A549 (cell line): ENCODE measurements around the gene MOV10L1. TPM values are rescaled to one million over a fixed set of nuclear protein-coding genes. Genes with fewer than 3 reads are reported as not detected.

ENCODE experiments used
- ATAC-seq, 2 experiments: fragments of 200-7000 bp in 1 of 2; fragments of >200 bp in 1 of 2; cut with Nextera tagmentation in 1 of 2; cut with Tn5 transposase in 1 of 2; 3 replicates each; pipeline versions ENCODE4 v1.8.0 to v1.9.1; 2018 to 2020; ENCODE audit warnings: mild to moderate bottlenecking in 1 of 2, moderate library complexity in 1 of 2
- CTCF ChIA-PET: fragments of 300-600 bp; sonication (Branson Sonifier 250); formaldehyde crosslinking; extraction: SDS; loops from one replicate; lab custom pipeline; 2021; ENCODE audit warnings: antibody characterized with exemption, inconsistent platforms; lab: Yijun Ruan, JAX
- POLR2A ChIA-PET: fragments of 350-600 bp; formaldehyde crosslinking; extraction: SDS; loops from one replicate; lab custom pipeline; 2021; ENCODE audit warnings: antibody characterized with exemption, inconsistent platforms; lab: Yijun Ruan, JAX
- DNase-seq, 2 experiments: peaks; one replicate each; pipeline versions ENCODE4 v3.0.0 to v3.0.0-alpha.2; 2011 to 2016; ENCODE audit warnings: low read depth in 1 of 2, low spot score in 1 of 2
- FAIRE-seq: peaks from 2 replicates; lab custom pipeline; 2011; peaks lifted over from hg19 to GRCh38; lab: Jason Lieb, UNC
- H3K27ac ChIP-seq, 2 experiments: fragments of >200 bp; sonication (Bioruptor Twin); formaldehyde crosslinking; 3 replicates each; pipeline ENCODE4 v1.5.1; 2016 to 2017
- H3K4me1 ChIP-seq: fragments of >200 bp; sonication (Bioruptor Twin); formaldehyde crosslinking; 3 replicates; pipeline ENCODE4 v1.6.1; 2016
- H3K4me2 ChIP-seq: fragments of >200 bp; sonication (Bioruptor Twin); formaldehyde crosslinking; 3 replicates; pipeline ENCODE4 v1.6.1; 2016
- H3K4me3 ChIP-seq: fragments of >200 bp; sonication (Bioruptor Twin); formaldehyde crosslinking; 3 replicates; pipeline ENCODE4 v1.5.1; 2016
- H3K9me3 ChIP-seq: fragments of >200 bp; sonication (Bioruptor Twin); formaldehyde crosslinking; 3 replicates; pipeline ENCODE4 v1.6.1; 2016
- CBX2 ChIP-seq: fragments of 200-600 bp; sonication (generic); IDR thresholded peaks from 2 replicates; pipeline ENCODE4 v1.6.1; 2016; ENCODE audit warnings: low read depth, mild to moderate bottlenecking, borderline replicate concordance
- CHD2 ChIP-seq: fragments of 150-350 bp; IDR thresholded peaks from 2 replicates; pipeline ENCODE4 v1.6.1; 2014; ENCODE audit warnings: low read length; ENCODE audit not compliant: partially characterized antibody
- CHD4 ChIP-seq: fragments of 200-600 bp; sonication (generic); IDR thresholded peaks from 2 replicates; pipeline ENCODE4 v1.6.1; 2016; ENCODE audit warnings: antibody characterized with exemption, mild to moderate bottlenecking, borderline replicate concordance
- EHF ChIP-seq: fragments of 250-450 bp; sonication (Bioruptor Pico); IDR thresholded peaks from 2 replicates; pipeline ENCODE4 v1.5.0; 2020; ENCODE audit warnings: mild to moderate bottlenecking
- ESRRA ChIP-seq: fragments of 150-350 bp; IDR thresholded peaks from 2 replicates; pipeline ENCODE4 v1.6.1; 2014; ENCODE audit warnings: mild to moderate bottlenecking, low read length, borderline replicate concordance
- FOXS1 ChIP-seq: fragments of 250-450 bp; sonication (Bioruptor Pico); IDR thresholded peaks from 2 replicates; pipeline ENCODE4 v1.5.0; 2020; ENCODE audit warnings: mild to moderate bottlenecking, moderate library complexity
- GATA3 ChIP-seq: IDR thresholded peaks from 2 replicates; pipeline ENCODE4 v1.6.1; 2012; ENCODE audit warnings: borderline replicate concordance
- HOXA7 ChIP-seq: fragments of 250-450 bp; sonication (Bioruptor Pico); IDR thresholded peaks from 2 replicates; pipeline ENCODE4 v1.5.0; 2020; ENCODE audit warnings: mild to moderate bottlenecking, moderate library complexity
- KDM1A ChIP-seq: fragments of 200-600 bp; sonication (generic); IDR thresholded peaks from 2 replicates; pipeline ENCODE4 v1.6.1; 2016; ENCODE audit warnings: low read depth, mild to moderate bottlenecking
- MYC ChIP-seq: IDR thresholded peaks from 2 replicates; pipeline ENCODE4 v1.6.1; 2012; ENCODE audit warnings: mild to moderate bottlenecking, inconsistent platforms, low read length, improper control_type of control experiment, borderline replicate concordance
- POLR2A ChIP-seq: IDR thresholded peaks from 2 replicates; pipeline ENCODE4 v1.6.1; 2012; ENCODE audit warnings: mild to moderate bottlenecking, low read length
- POLR2AphosphoS2 ChIP-seq: conservative IDR thresholded peaks from 2 replicates; pipeline ENCODE4 v1.6.1; 2012; ENCODE audit warnings: low read length, improper control_type of control experiment, inconsistent platforms
- RAD21 ChIP-seq, 2 experiments: fragments of >200 bp in 1 of 2; sonication (Bioruptor Twin) in 1 of 2; formaldehyde crosslinking in 1 of 2; IDR thresholded peaks in 1 of 2; conservative IDR thresholded peaks in 1 of 2; 2 replicates in 1 of 2; 3 replicates in 1 of 2; pipeline ENCODE4 v1.6.1; 2012 to 2018; ENCODE audit warnings: inconsistent platforms in 1 of 2
- RARB ChIP-seq: fragments of 250-450 bp; sonication (Bioruptor Pico); IDR thresholded peaks from 2 replicates; pipeline ENCODE4 v1.8.0; 2021; ENCODE audit warnings: mild to moderate bottlenecking, moderate library complexity
- TFCP2L1 ChIP-seq: fragments of 250-450 bp; sonication (Bioruptor Pico); IDR thresholded peaks from 2 replicates; pipeline ENCODE4 v1.5.0; 2021; ENCODE audit warnings: mild to moderate bottlenecking
- ZSCAN20 ChIP-seq: fragments of 250-450 bp; sonication (Bioruptor Pico); IDR thresholded peaks from 2 replicates; pipeline ENCODE4 v1.8.0; 2022; ENCODE audit warnings: mild to moderate bottlenecking, moderate library complexity
- WGBS: methylation state at CpG from one replicate; pipeline ENCODE4 v1.1.6; 2017; ENCODE audit errors: missing lambda C conversion rate; 5-methylcytosine and 5-hydroxymethylcytosine counted together
- polyA plus RNA-seq, 4 experiments: library from polyadenylated mRNA; depleted of rRNA in 3 of 4; stranded (reverse); fragments of >200 nt; fragmentation: RNase III in 1 of 4; extraction: RNeasy Plus Mini Kit Qiagen cat#74134 plus additional on column Dnase treatment in 1 of 4; gene quantifications; 2 replicates in 3 of 4; 3 replicates in 1 of 4; pipeline ENCODE4 v1.2.3, GENCODE V29; 2011 to 2017
- TF ChIP-seq, protein P1 (sequence below): fragments of 250-450 bp; sonication (Bioruptor Pico); IDR thresholded peaks from 2 replicates; pipeline ENCODE4 v1.5.0; 2020; ENCODE audit warnings: low read depth, mild to moderate bottlenecking, moderate library complexity
- TF ChIP-seq, protein P2 (sequence below): fragments of 150-350 bp; IDR thresholded peaks from 2 replicates; pipeline ENCODE4 v1.6.1; 2014; ENCODE audit warnings: low read depth, mild to moderate bottlenecking, low read length
- TF ChIP-seq, protein P3 (sequence below): IDR thresholded peaks from 2 replicates; pipeline ENCODE4 v1.6.1; 2012; ENCODE audit warnings: low read depth, borderline replicate concordance
- TF ChIP-seq, protein P4 (sequence below): fragments of 450-650 bp; IDR thresholded peaks from 2 replicates; pipeline ENCODE4 v1.6.1; 2014; ENCODE audit warnings: antibody characterized with exemption
- TF ChIP-seq, protein P5 (sequence below): fragments of 200-600 bp; sonication (generic); IDR thresholded peaks from 2 replicates; pipeline ENCODE4 v1.6.1; 2016; ENCODE audit warnings: antibody characterized with exemption, mild to moderate bottlenecking, moderate library complexity

MOV10L1 gene
- polyA plus RNA-seq, 2 of the 4 experiments (the other 2 are of a cell fraction), result 0.04 TPM

DNA sequence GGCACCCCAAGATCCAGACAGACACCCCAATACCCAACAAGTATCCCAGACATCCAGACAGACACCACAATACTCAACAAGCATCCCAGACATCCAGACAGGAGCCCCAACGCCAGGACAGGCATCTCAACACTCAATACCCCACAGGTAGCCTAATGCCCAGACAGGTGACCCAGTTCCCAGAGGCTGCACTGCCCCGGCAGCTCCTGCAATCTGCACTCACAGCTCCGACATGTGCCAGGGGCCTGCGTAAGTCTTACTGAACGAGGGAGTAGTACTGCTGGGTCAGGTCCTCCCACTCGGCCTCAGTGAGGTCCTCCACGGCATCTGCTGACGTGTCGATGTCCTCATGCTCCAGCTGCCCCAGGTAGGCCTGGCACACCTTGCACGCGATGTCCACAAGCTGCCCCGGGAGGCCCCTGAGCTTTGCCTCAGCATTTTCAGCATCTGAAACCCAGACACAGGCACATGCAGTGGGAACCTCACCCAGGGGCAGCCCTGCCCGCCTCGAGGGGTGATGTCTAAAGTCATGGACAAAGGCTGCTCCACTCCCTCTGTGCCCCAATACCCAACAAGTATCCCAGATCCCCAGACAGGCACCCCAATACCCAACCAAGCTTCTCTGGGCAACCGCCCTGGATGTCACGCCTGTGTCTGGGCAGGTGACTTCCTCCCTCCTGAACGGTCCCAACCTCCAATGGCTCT lies 48.3 kb upstream of the MOV10L1 start:
- FAIRE-seq (no peak), ATAC-seq (no peak)

DNA sequence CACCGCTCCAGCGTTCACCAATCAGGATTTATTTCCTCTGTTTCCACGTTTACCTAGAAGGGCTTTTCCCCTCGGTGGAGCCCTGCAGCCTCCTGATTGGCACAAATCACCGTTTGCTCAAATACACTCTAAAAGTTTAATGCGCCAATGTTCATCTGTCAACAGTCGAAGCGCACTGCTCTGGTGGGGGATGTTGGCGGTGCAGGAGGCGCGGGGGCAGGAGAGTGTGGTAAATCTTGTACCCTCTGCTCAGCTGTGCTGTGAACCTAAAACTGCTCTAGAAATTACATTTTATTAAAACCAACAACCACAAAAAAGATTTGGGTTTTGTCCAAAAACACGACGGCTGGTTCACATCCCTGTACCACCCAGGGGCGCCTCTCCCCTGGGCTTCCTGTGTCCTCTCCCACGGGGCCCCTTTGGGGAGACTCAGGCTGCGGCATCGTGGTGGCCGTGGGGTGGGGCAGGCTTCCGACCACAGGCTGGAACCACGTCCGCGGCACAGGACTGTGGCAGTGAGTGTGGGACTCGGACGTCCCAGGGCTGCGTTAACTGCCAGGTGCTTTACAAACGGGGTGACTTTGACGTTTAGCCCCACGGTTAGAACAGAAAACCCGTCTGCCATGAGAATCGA lies 45.2 kb upstream of the MOV10L1 start:
- TF ChIP-seq POLR2A (no peak), ZSCAN20 (CRISPR knock-in tag) (no peak), CBX2 (no peak), CHD2 (no peak), RAD21 (conservative IDR thresholded peaks at IDR 0.05 in 1 of 2, IDR thresholded peaks at IDR 0.05 in 1 of 2) (no peak), GATA3 (no peak), HOXA7 (CRISPR knock-in tag) (no peak), POLR2AphosphoS2 (no peak), RARB (CRISPR knock-in tag) (no peak), FOXS1 (CRISPR knock-in tag) (no peak), KDM1A (no peak), EHF (CRISPR knock-in tag) (no peak)
- TF ChIP-seq, protein P1, sequence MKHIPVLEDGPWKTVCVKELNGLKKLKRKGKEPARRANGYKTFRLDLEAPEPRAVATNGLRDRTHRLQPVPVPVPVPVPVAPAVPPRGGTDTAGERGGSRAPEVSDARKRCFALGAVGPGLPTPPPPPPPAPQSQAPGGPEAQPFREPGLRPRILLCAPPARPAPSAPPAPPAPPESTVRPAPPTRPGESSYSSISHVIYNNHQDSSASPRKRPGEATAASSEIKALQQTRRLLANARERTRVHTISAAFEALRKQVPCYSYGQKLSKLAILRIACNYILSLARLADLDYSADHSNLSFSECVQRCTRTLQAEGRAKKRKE (CRISPR knock-in tag), result no peak
- TF ChIP-seq, protein P2, sequence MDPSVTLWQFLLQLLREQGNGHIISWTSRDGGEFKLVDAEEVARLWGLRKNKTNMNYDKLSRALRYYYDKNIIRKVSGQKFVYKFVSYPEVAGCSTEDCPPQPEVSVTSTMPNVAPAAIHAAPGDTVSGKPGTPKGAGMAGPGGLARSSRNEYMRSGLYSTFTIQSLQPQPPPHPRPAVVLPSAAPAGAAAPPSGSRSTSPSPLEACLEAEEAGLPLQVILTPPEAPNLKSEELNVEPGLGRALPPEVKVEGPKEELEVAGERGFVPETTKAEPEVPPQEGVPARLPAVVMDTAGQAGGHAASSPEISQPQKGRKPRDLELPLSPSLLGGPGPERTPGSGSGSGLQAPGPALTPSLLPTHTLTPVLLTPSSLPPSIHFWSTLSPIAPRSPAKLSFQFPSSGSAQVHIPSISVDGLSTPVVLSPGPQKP, result no peak
- TF ChIP-seq, protein P3, sequence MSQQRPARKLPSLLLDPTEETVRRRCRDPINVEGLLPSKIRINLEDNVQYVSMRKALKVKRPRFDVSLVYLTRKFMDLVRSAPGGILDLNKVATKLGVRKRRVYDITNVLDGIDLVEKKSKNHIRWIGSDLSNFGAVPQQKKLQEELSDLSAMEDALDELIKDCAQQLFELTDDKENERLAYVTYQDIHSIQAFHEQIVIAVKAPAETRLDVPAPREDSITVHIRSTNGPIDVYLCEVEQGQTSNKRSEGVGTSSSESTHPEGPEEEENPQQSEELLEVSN, result no peak
- TF ChIP-seq, protein P4, sequence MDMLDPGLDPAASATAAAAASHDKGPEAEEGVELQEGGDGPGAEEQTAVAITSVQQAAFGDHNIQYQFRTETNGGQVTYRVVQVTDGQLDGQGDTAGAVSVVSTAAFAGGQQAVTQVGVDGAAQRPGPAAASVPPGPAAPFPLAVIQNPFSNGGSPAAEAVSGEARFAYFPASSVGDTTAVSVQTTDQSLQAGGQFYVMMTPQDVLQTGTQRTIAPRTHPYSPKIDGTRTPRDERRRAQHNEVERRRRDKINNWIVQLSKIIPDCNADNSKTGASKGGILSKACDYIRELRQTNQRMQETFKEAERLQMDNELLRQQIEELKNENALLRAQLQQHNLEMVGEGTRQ, result no peak
- no peak for ATAC-seq
- WGBS, result 66% methylated on average over 28 of the region's 30 CpGs

More for the DNA sequence above, 48.3 kb upstream of the MOV10L1 start:
- TF ChIP-seq ESRRA (no peak), MYC (no peak), TFCP2L1 (no peak), CHD4 (no peak), RAD21 (conservative IDR thresholded peaks at IDR 0.05 in 1 of 2, IDR thresholded peaks at IDR 0.05 in 1 of 2) (no peak)
- TF ChIP-seq, protein P5, sequence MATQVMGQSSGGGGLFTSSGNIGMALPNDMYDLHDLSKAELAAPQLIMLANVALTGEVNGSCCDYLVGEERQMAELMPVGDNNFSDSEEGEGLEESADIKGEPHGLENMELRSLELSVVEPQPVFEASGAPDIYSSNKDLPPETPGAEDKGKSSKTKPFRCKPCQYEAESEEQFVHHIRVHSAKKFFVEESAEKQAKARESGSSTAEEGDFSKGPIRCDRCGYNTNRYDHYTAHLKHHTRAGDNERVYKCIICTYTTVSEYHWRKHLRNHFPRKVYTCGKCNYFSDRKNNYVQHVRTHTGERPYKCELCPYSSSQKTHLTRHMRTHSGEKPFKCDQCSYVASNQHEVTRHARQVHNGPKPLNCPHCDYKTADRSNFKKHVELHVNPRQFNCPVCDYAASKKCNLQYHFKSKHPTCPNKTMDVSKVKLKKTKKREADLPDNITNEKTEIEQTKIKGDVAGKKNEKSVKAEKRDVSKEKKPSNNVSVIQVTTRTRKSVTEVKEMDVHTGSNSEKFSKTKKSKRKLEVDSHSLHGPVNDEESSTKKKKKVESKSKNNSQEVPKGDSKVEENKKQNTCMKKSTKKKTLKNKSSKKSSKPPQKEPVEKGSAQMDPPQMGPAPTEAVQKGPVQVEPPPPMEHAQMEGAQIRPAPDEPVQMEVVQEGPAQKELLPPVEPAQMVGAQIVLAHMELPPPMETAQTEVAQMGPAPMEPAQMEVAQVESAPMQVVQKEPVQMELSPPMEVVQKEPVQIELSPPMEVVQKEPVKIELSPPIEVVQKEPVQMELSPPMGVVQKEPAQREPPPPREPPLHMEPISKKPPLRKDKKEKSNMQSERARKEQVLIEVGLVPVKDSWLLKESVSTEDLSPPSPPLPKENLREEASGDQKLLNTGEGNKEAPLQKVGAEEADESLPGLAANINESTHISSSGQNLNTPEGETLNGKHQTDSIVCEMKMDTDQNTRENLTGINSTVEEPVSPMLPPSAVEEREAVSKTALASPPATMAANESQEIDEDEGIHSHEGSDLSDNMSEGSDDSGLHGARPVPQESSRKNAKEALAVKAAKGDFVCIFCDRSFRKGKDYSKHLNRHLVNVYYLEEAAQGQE, result no peak
- TF ChIP-seq, all 56 proteins: peak for 0
- 24% methylated on average over 5 of the region's 17 CpGs for WGBS
- Histone ChIP-seq H3K9me3 (peaks cover 9% of the 10 kb centered on the region; the same call in 1 of the 3 replicates), H3K4me2 (no peak overlapping the region), H3K4me1 (no peaks in the 10 kb centered on the region), H3K4me3 (no peak overlapping the region), H3K27ac (no peak overlapping the region)
- no peak for DNase-seq
- ChIA-PET CTCF (interaction anchor here (1.1 to 2.1 kb wide), 2 partner anchors 9 to 11 kb away, joined by 3 to 10 read pairs; no protein-coding TSS in a partner anchor), POLR2A (no interaction called here)

More for the DNA sequence above, 45.2 kb upstream of the MOV10L1 start:
- FAIRE-seq, result no peak
- no peak for DNase-seq
- Histone ChIP-seq H3K9me3 (no peaks in the 10 kb centered on the region), H3K27ac (no peak overlapping the region), H3K4me3 (no peak overlapping the region), H3K4me2 (no peak overlapping the region), H3K4me1 (no peaks in the 10 kb centered on the region)
- CTCF ChIA-PET, result no interaction called here
- POLR2A ChIA-PET, result no interaction called here
